T-helper 1 cell treated with Interleukin-12 subunit alpha and Interleukin-12 subunit beta and Interleukin-4 antibody, amounts not matched to agents 30 ng/mL and 1 ng/mL, for 36 hours (primary cell): ENCODE measurements around the gene STK11. TPM values are rescaled to one million over a fixed set of nuclear protein-coding genes. Genes with fewer than 3 reads are reported as not detected.

ENCODE experiments used
- intact Hi-C: fragments of 100-400 bp; cut with micrococcal nuclease; formaldehyde crosslinking; loops from one replicate; pipeline ENCODE4 v1.15.1; 2024
- total RNA-seq: library from RNA; stranded (reverse); gene quantifications from 2 replicates; pipeline ENCODE4 v1.2.3, GENCODE V29; 2022

The STK11 gene
- total RNA-seq, 1 donor from 2014 or later = 77.1 TPM

GRCh38 chr19:1258707-1259205 is 53.2 kb downstream of the STK11 start:
- intact Hi-C loops = loop anchor here (1.0 kb wide), 1 partner anchor 9 kb away; no protein-coding TSS in a partner anchor

GRCh38 chr19:1259206-1259875 is 53.8 kb downstream of the STK11 start:
- intact Hi-C loops = loop anchor here (1.0 kb wide), 1 partner anchor 10 kb away; no protein-coding TSS in a partner anchor

GRCh38 chr19:1259876-1260748 is 54.5 kb downstream of the STK11 start:
- intact Hi-C loops = loop anchor here (1.0 kb wide), 1 partner anchor 11 kb away; no protein-coding TSS in a partner anchor

- intact Hi-C loops = loop anchor here (1.0 kb wide), 2 partner anchors 8 to 240 kb away; partner anchors contain the start of genes CIRBP, RNU6-2 and TMEM259
Observed at GRCh38 chr19:1260749-1261537, 55.4 kb downstream of the STK11 start.

- intact Hi-C loops = loop anchor here (1.0 kb wide), 2 partner anchors 8 to 240 kb away; partner anchors contain the start of genes CIRBP, RNU6-2 and TMEM259
Observed at GRCh38 chr19:1261538-1261797, 55.9 kb downstream of the STK11 start.

- intact Hi-C loops = loop anchor here (1.0 kb wide), 2 partner anchors 7 to 241 kb away; partner anchors contain the start of genes CIRBP, RNU6-2 and TMEM259
Observed at GRCh38 chr19:1261798-1262622, 56.4 kb downstream of the STK11 start.

- intact Hi-C loops = no loop called here
Observed at GRCh38 chr19:1262623-1263123, 57.1 kb downstream of the STK11 start.

- intact Hi-C loops = no loop called here
Observed at GRCh38 chr19:1263188-1263587, 57.6 kb downstream of the STK11 start.

GRCh38 chr19:1264801-1265614 is 59.4 kb downstream of the STK11 start:
- intact Hi-C loops = loop anchor here (5.0 kb wide), 1 partner anchor 168 kb away; the partner anchor contains the start of gene POLR2E

GRCh38 chr19:1265615-1266128 is 60.1 kb downstream of the STK11 start:
- intact Hi-C loops = loop anchor here (1.0 to 5.0 kb wide), 3 partner anchors 10 to 168 kb away; partner anchors contain the start of genes FAM174C and POLR2E

- intact Hi-C loops = loop anchor here (1.0 to 5.0 kb wide), 3 partner anchors 9 to 169 kb away; partner anchors contain the start of genes FAM174C and POLR2E
Observed at GRCh38 chr19:1266129-1266915, 60.7 kb downstream of the STK11 start.

GRCh38 chr19:1266916-1267476 is 61.4 kb downstream of the STK11 start:
- intact Hi-C loops = loop anchor here (1.0 to 5.0 kb wide), 3 partner anchors 8 to 170 kb away; partner anchors contain the start of genes FAM174C and POLR2E

GRCh38 chr19:1267477-1268225 is 62.1 kb downstream of the STK11 start:
- intact Hi-C loops = loop anchor here (2.0 to 5.0 kb wide), 3 partner anchors 170 to 395 kb away; partner anchors contain the start of genes POLR2E and RPS15

GRCh38 chr19:1268226-1269064 is 62.9 kb downstream of the STK11 start:
- intact Hi-C loops = loop anchor here (1.0 to 5.0 kb wide), 7 partner anchors 7 to 471 kb away; partner anchors contain the start of genes POLR2E, PTBP1 and RPS15

GRCh38 chr19:1269065-1269477 is 63.5 kb downstream of the STK11 start, which contains the start of gene CIRBP:
Gene CIRBP, plus strand, starts transcription at chr19:1269332. Its CDS starts 1,602 bp downstream, at chr19:1270934.
- intact Hi-C loops = loop anchor here (1.0 to 5.0 kb wide), 7 partner anchors 8 to 472 kb away; partner anchors contain the start of genes POLR2E, PTBP1 and RPS15
